GM12878 (cell line): ENCODE measurements around the gene ZBTB16.

Experiments
- BRCA1 ChIP-seq: IDR thresholded peaks from 2 replicates; pipeline ENCODE4 v1.6.1; 2011; ENCODE audit warnings: low read depth, low read length, improper control_type of control experiment
- CREM ChIP-seq: IDR thresholded peaks from 2 replicates; pipeline ENCODE4 v1.6.1; 2014; ENCODE audit warnings: antibody characterized with exemption, low read depth
- HDAC2 ChIP-seq: fragments of 200-600 bp; sonication (generic); IDR thresholded peaks from 2 replicates; pipeline ENCODE4 v1.6.1; 2017
- POLR2A ChIP-seq: IDR thresholded peaks from 2 replicates; pipeline ENCODE4 v1.6.1; 2011; ENCODE audit warnings: low read depth, mild to moderate bottlenecking, low read length
- SP1 ChIP-seq: IDR thresholded peaks from one replicate; pipeline ENCODE4 v1.6.1; 2011; ENCODE audit warnings: low read depth, low read length
- SRF ChIP-seq, 2 experiments: IDR thresholded peaks; 2 replicates each; pipeline ENCODE4 v1.6.1; 2011; ENCODE audit warnings: low read depth in 2 of 2, low read length in 2 of 2, mild to moderate bottlenecking in 1 of 2, moderate library complexity in 1 of 2
- TARDBP ChIP-seq: IDR thresholded peaks from 2 replicates; pipeline ENCODE4 v1.6.1; 2016; ENCODE audit warnings: borderline replicate concordance

DNA sequence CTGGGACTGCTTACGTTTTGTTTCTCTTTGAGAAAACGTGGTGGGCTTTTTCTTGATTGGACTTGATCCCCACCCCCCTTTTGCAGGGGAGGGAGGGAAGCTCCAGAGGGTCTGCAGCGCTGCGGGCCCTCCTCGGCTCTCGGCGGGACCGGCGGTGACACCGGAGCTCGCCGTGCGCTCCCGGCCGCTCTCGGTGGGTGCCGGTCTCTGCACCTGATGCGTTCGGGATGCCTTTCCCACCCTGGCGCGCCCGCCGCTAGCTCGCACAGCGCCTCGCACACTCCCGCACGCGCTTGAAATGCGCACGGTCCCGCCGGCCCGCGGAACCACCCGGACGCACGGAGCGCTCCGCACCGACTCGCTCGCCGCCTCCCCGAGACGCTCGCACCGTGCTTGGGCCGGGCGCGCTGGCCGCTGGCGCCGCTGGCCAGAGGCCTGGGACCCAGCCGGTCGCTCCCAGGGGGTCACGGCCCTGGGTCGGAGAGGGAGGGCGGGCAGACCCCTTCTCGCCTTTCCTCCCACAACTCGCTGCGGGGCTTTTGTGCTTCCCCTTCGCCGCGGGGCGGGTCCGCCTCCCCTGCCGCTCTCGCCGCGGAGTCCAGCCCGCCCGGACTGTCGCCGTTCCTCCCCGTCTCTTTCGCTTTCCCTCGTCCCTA lies 1.0 kb downstream of the ZBTB16 start:
- no peak for TF ChIP-seq TARDBP
- no peak for TF ChIP-seq BRCA1
- TF ChIP-seq SP1 = no peak
- TF ChIP-seq HDAC2 = no peak
- no peak for TF ChIP-seq CREM
- TF ChIP-seq SRF (IDR thresholded peaks at IDR 0.05; ENCODE audit: low read depth in 2 of 2, low read length in 2 of 2) = no peak
- no peak for TF ChIP-seq POLR2A
